ENCODE measurements around the gene CFAP210. TPM values are rescaled to one million over a fixed set of nuclear protein-coding genes. Genes with fewer than 3 reads are reported as not detected.

The CFAP210 gene
- total and polyA plus RNA-seq, 4 donors = 1.2 to 7.2 (median 3.3) TPM

DNA sequence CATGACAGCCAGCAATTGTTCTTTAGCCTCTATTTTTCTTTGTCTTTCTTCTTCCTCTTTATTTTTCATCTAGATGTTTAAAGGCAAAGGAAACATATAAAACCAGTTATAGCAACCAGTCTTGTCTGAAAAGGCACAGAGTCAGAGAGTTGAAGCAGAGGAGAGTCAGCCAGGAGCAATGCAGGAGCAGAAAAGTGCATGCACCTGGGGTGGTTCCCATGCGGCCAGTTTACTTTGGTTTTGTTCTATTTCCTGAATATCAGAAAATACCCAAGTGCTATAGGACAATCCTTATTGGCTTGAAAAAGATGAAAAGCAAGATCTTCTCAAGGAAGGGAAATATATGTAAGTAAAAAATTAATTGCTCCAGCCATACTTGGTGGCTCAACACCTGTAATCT is 44.9 kb downstream of the CFAP210 start:
- Histone ChIP-seq H3K9ac (ENCODE audit: insufficient read depth in 1 of 2, low read length in 2 of 2) (no peak overlapping the region), H3K27me3 (ENCODE audit: control insufficient read depth in 3 of 3, insufficient read depth in 3 of 3, low read length in 2 of 3) (no peaks in the 10 kb centered on the region), H3K4me1 (ENCODE audit: control insufficient read depth in 5 of 5, insufficient read depth in 5 of 5, low read length in 5 of 5) (no peaks in the 10 kb centered on the region), H3K36me3 (ENCODE audit: control insufficient read depth in 4 of 4, insufficient read depth in 4 of 4, low read length in 4 of 4) (no peaks in the 10 kb centered on the region), H3K9me3 (ENCODE audit: control insufficient read depth in 4 of 4, insufficient read depth in 3 of 4, low read length in 3 of 4) (no peaks in the 10 kb centered on the region), H3K4me3 (no peak overlapping the region), H3K27ac (ENCODE audit: low read depth in 1 of 2, low read length in 1 of 2) (no peak overlapping the region)
- ATAC-seq (ENCODE audit: insufficient read depth, low FRiP score) (no peak), DNase-seq (no peak)
- TF ChIP-seq, protein P1, sequence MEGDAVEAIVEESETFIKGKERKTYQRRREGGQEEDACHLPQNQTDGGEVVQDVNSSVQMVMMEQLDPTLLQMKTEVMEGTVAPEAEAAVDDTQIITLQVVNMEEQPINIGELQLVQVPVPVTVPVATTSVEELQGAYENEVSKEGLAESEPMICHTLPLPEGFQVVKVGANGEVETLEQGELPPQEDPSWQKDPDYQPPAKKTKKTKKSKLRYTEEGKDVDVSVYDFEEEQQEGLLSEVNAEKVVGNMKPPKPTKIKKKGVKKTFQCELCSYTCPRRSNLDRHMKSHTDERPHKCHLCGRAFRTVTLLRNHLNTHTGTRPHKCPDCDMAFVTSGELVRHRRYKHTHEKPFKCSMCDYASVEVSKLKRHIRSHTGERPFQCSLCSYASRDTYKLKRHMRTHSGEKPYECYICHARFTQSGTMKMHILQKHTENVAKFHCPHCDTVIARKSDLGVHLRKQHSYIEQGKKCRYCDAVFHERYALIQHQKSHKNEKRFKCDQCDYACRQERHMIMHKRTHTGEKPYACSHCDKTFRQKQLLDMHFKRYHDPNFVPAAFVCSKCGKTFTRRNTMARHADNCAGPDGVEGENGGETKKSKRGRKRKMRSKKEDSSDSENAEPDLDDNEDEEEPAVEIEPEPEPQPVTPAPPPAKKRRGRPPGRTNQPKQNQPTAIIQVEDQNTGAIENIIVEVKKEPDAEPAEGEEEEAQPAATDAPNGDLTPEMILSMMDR (IDR thresholded peaks at IDR 0.05; ENCODE audit: control extremely low read depth, extremely low read depth) = no peak
- WGBS, 2 donors = 67 to 81% methylated on average over 1 of the region's 1 CpG

- WGBS, 2 donors = 83 to 95% methylated on average over 2 of the region's 2 CpGs
- DNase-seq = no peak
- TF ChIP-seq, protein P1 (IDR thresholded peaks at IDR 0.05; ENCODE audit: control extremely low read depth, extremely low read depth) = no peak
- H3K27me3 ChIP-seq (ENCODE audit: control insufficient read depth in 3 of 3, insufficient read depth in 3 of 3, low read length in 2 of 3) = no peaks in the 10 kb centered on the region
- H3K9ac ChIP-seq (ENCODE audit: insufficient read depth in 1 of 2, low read length in 2 of 2) = no peak overlapping the region
- no peaks in the 10 kb centered on the region for H3K9me3 ChIP-seq (ENCODE audit: control insufficient read depth in 4 of 4, insufficient read depth in 3 of 4, low read length in 3 of 4)
- no peak overlapping the region for H3K27ac ChIP-seq (ENCODE audit: low read depth in 1 of 2, low read length in 1 of 2)
- no peaks in the 10 kb centered on the region for H3K4me1 ChIP-seq (ENCODE audit: control insufficient read depth in 5 of 5, insufficient read depth in 5 of 5, low read length in 5 of 5)
- ATAC-seq (ENCODE audit: insufficient read depth, low FRiP score) = no peak
- no peak overlapping the region for H3K4me3 ChIP-seq
- H3K36me3 ChIP-seq (ENCODE audit: control insufficient read depth in 4 of 4, insufficient read depth in 4 of 4, low read length in 4 of 4) = no peaks in the 10 kb centered on the region
Observed at GRCh38 chr2:169647496-169647895, 46.7 kb downstream of the CFAP210 start.

DNA sequence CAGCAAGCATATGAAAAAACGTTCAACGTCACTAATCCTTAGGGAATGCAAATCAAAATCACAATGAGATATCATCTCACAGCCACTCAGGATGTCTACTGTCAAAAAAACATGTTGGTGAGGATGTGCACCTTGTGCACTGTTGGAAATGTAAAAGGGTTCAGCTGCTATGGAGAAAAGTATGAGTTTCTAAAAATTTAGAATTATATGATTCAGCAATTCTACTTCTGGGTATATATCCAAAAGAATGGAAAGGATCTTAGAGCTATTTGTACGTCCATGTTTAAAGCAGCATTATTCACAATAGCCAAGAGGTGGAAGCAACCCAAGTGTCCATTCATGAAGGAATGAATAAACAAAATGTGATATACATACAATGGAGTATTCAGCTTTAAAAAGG is 50.0 kb downstream of the CFAP210 start:
- no peaks in the 10 kb centered on the region for H3K36me3 ChIP-seq (ENCODE audit: control insufficient read depth in 4 of 4, insufficient read depth in 4 of 4, low read length in 4 of 4)
- DNase-seq (no peak), ATAC-seq (ENCODE audit: insufficient read depth, low FRiP score) (no peak)
- WGBS, 2 donors = 68 to 69% methylated on average over 3 of the region's 3 CpGs
- no peak overlapping the region for H3K4me3 ChIP-seq
- H3K9ac ChIP-seq (ENCODE audit: insufficient read depth in 1 of 2, low read length in 2 of 2) = no peak overlapping the region
- TF ChIP-seq, protein P1 (IDR thresholded peaks at IDR 0.05; ENCODE audit: control extremely low read depth, extremely low read depth) = no peak
- no peaks in the 10 kb centered on the region for H3K9me3 ChIP-seq (ENCODE audit: control insufficient read depth in 4 of 4, insufficient read depth in 3 of 4, low read length in 3 of 4)
- H3K27me3 ChIP-seq (ENCODE audit: control insufficient read depth in 3 of 3, insufficient read depth in 3 of 3, low read length in 2 of 3) = no peaks in the 10 kb centered on the region
- no peak overlapping the region for H3K27ac ChIP-seq (ENCODE audit: low read depth in 1 of 2, low read length in 1 of 2)
- no peaks in the 10 kb centered on the region for H3K4me1 ChIP-seq (ENCODE audit: control insufficient read depth in 5 of 5, insufficient read depth in 5 of 5, low read length in 5 of 5)

DNA sequence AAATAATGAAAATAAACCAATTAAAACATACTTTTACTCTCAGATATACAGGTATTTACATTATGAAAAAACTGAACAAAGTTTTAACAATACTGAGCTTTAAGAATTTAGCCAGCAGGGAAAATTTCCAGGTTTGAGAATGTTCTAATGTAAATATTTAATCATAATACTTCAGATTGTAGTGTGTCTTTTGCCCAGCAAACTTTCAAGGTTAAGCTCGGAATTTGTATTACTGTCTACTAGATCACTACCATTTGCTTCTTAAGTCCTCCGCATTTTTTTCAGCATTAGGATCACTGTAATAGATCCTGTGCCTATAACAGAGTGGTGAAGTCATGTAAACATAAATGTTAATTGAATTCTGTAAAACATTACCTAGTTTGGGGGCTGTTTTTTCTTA is 52.7 kb downstream of the CFAP210 start:
- Histone ChIP-seq H3K36me3 (ENCODE audit: control insufficient read depth in 4 of 4, insufficient read depth in 4 of 4, low read length in 4 of 4) (peaks cover 3 to 9% (median 4%) of the 10 kb centered on the region in 4 donors), H3K4me1 (ENCODE audit: control insufficient read depth in 5 of 5, insufficient read depth in 5 of 5, low read length in 5 of 5) (no peaks in the 10 kb centered on the region), H3K27me3 (ENCODE audit: control insufficient read depth in 3 of 3, insufficient read depth in 3 of 3, low read length in 2 of 3) (no peaks in the 10 kb centered on the region), H3K9ac (ENCODE audit: insufficient read depth in 1 of 2, low read length in 2 of 2) (no peak overlapping the region), H3K27ac (ENCODE audit: low read depth in 1 of 2, low read length in 1 of 2) (no peak overlapping the region), H3K4me3 (no peak overlapping the region), H3K9me3 (ENCODE audit: control insufficient read depth in 4 of 4, insufficient read depth in 3 of 4, low read length in 3 of 4) (no peaks in the 10 kb centered on the region)
- WGBS, 2 donors = 78 to 87% methylated on average over 2 of the region's 2 CpGs
- ATAC-seq (ENCODE audit: insufficient read depth, low FRiP score) (no peak), DNase-seq (peak in 2 of 3 donors; percentile 21 to 27)
- TF ChIP-seq, protein P1 (IDR thresholded peaks at IDR 0.05; ENCODE audit: control extremely low read depth, extremely low read depth) = no peak
